T-cell (primary cell): ENCODE results near the gene SAMD3. TPM values are rescaled to one million over a fixed set of nuclear protein-coding genes. Genes with fewer than 3 reads are reported as not detected.

Experiments
- total RNA-seq, 35 experiments: library from RNA in 6 of 35; stranded (reverse) in 6 of 35; fragments of 120-200 nt in 1 of 35; gene quantifications; one replicate each; pipeline versions ENCODE4 v1.2.1 to v1.2.4 and lab custom pipeline; 2013 to 2026

The SAMD3 gene
- total RNA-seq, 5 donors from 2014 or later (not counting 1 experiment from before 2014, with no cell fraction given): 27.5 to 73.8 (median 38.5) TPM

Other genes starting within 250 kb of the SAMD3 start
- 10 to 100 TPM; 22.5 to 52.8 (median 30.4) TPM for gene L3MBTL3, start 204.4 kb downstream of the SAMD3 start, total RNA-seq
- 1 to 10 TPM; 1.2 to 5.5 (median 3.4) TPM for gene TMEM200A, start 143.1 kb upstream of the SAMD3 start, total RNA-seq